ENCODE data around the gene SOAT1.
"Not testable (repeated sequence)": the region's sequence is repeated elsewhere in the genome, so short reads cannot be mapped to it uniquely, and the experiment has no call there.

The SOAT1 gene

DNA sequence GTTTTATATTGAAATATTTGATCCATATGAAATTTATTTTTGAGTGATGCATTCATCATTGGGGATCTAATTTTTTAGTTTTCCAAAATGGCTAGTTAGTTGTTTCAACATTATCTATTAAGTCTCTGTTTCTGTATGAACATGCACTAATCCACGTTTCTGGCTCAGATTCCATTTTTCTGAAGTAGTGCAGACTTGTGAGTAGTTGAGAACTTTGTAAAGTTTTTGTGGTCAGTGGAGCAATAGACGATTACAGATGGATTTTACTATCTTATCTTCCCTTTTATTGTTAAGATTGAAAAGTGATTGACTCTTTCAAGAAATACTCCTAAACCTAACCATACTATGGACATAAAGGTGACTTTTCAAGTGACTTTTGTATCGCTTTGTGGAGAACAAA is 16.7 kb downstream of the SOAT1 start:
- DNase-seq = no peak

DNA sequence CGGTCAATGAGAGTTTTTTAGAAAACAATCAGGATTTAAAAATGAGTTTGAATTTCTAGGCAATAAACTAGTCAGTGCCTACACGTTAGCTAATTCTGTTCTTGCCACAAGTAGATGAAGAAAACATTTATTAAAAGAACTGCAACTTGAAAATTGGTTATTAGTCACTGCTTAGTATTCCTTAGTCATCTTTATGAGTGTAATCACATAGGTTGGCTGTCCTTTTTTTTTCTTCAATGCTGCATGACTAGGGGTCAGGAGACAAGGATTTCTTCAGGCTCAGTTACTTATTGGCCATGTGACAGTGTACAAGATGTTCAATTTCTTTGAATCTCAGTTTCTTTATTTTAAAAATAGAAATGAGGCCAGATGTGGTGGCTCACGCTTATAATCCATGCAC is 17.1 kb downstream of the SOAT1 start:
- DNase-seq = no peak

DNA sequence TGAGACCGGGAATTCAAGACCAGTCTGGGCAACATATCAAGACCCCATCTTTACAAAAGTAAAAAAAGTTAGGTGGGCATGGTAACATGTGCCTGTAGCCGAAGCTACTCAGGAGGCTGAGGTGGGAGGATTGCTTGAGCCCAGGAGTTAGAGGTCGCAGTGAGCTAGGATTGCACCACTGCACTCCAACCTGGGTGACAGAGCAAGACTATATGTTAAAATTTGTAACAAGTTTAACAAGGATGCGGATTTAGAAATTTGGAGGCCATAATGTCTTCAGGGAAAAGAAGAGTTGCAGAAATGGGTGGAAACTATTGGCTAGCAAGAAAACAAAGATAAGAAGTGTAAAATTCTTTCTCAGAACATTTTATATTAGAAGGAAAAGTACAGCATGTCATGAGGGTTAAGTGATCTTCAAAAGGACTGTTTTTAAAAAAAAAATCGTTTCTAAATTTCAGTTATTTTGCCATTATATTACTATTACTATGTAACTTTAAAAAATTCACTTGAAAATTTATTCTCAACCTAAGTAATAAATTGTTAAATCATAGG is 17.6 kb downstream of the SOAT1 start:
- DNase-seq = no peak

DNA sequence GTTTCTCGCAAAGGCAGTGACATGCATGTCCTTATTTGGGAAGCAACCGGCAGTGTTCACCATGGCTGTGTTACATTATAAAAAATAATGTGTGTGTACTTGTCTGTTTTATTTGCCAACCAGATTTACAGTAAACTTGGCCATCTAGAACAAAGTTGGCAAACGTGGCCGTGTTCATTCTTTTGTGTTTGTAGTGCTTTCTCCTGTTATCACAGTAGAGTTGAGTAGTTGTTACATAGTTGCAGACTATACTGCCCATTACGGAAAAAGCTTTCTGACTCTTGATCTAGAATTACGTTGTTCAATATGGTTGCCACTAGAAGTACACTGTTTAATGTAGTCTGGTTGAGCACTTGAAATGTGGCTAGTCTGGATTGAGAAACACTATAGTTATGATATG is 19.4 kb downstream of the SOAT1 start:
- DNase-seq = no peak

DNA sequence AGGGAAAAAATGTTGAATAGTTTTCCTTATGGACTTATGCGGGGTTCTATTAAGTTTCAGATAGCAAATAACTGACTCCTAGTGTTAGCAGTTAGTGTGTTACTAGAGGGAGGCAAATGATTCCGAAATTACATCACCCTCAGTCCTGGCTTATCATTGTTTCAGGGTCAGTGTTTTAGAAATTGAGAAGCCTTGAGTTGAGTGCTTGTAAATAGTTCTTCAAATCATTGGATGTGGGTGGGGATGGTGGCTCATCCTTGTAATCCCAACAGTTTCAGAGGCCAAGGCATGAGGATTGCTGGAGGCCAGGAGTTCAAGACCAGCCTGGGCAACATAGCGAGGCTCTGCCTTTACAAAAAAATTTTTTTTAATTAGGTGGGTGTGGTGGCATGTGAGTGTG is 21.3 kb downstream of the SOAT1 start:
- DNase-seq = no peak

DNA sequence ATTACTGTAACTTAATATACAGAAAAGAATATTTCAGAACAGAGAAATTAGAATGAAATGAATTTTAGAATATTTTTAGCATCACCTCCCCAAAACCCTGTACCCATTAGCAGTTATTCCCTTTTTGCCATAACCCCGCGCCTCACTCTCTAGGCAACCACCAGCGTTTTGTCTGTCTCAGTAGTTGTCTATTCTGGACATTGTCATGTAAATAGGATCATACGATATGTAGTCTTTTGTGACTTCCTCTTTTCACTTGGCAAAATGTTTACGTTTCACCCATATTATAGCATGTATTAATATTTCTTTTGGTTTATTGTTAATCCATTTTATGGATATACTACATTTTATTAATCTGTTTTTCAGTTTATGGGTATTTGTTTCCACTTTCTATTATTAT is 24.9 kb downstream of the SOAT1 start:
- DNase-seq = no peak

DNA sequence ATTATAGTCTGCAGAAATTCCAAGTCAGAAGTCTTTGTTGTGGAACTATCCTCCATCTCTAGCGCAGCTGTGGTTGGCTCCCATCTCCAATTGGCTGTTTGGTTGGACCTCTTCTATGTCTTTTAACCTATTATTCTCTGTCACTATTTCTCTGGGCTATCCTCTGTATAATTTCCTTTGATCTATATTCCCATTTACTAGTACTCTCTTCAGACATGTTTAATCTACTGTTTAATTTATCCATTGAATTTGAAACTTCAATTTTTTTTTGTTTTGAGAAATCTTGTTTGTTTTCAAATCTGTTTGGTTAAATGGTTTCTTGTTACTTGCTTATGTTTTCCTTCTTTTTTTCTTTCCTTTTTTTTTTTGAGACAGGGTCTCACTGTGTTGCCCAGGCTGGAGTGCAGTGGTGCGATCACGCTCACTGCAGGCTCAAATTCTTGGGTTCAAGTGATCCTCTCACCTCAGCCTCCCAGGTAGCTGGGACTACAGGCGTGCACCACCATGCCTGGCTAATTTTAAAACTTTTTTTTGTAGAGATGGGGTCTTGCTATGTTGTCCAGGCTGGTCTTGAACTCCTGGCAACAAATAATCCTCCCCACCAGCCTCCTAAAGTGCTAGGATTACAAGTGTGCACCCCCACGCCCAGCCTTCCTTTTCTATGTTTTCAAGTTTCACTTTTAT is 28.1 kb downstream of the SOAT1 start:
- no peak for DNase-seq

DNA sequence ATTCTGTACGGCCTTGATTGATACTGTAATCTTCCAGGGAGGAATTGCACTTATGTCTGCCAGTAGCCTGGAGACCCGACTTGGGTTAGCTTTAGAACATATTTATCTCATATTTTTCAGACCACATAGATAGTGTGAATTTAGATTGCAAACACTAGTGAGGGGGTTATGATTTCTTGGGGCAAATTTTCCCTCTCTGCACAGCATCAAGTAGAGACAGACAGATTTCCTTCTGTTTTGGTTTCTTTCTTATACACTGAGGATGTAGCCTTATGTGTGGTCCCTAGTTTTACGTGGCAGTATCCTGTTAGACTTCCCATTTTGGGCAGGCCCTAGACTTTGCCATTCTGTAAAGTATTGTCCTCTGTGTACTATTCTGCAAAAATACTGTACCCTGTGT is 29.0 kb downstream of the SOAT1 start:
- no peak for DNase-seq

DNA sequence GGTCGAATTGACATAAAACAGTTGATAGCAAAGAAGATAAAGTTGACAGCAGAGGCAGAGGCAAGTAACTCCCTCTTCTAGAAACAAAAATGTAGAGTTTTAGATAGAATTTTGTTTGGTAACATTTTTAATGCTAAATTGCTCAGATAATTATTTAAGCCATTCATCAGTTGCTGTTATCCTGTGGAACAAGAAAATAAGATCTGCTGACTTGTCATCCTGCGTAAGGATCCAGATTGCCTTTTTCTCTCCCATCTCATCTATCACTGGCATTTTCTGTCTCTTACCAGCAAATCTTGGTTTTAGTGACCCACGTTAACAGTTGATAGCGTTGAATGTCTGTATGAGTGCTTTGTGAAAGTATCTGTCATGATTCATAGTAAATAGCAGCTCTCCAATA is 29.8 kb downstream of the SOAT1 start:
- no peak for DNase-seq

DNA sequence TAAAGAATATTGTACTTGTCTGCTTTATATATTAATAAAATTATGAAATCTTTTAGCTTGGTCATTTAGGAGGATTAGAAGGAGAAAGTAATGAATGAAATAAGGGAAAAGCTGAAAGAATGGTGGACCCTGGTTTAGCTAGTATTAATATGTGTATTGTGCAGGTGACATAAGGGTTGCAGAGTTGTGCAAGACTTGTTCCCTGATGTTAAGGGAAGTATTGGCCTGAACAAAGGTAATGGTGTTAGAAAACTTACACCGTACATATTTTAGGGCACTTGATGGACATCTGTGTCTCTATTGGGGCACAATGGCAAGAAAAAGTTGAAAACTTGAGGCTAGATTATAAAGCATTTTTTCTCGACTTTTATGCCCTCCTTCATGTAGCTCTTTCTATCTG is 32.2 kb downstream of the SOAT1 start:
- no peak for DNase-seq

DNA sequence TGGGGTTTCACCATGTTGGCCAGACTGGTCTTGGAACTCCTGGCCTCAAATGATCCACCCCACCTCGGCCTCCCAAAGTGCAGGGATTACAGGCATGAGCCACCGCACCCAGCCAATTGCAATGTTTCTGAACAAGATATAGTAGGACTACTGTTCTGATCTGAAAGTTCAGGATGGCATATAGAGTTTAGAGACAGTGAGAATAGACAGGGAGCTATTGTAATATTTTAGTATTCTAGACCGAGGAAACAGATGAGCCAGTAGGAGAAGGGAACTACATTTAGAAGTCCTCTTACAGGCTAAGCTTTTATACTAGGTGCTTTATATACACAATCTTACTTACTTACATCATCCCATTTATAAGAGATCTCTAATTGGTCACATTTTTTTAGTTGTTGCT is 33.1 kb downstream of the SOAT1 start:
- no peak for DNase-seq

DNA sequence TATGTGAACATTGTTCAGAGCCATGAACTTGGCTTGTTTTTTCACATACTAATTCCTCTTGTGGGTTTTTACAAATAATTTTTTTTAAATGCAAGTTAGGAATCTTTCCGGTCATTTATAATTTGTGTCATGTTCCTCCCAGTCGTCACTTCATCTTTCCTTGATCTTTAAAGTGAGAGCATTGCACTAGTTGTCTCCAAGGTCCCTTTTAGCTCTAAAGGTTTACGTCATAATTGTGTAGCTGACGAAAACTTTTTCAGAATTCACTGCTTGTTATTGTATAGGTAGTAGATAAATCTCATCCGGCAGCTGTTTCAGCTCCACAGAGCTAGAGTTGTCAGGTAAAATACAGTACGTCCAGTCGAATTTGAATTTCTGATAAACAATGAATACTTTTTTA is 33.6 kb downstream of the SOAT1 start:
- DNase-seq = no peak

DNA sequence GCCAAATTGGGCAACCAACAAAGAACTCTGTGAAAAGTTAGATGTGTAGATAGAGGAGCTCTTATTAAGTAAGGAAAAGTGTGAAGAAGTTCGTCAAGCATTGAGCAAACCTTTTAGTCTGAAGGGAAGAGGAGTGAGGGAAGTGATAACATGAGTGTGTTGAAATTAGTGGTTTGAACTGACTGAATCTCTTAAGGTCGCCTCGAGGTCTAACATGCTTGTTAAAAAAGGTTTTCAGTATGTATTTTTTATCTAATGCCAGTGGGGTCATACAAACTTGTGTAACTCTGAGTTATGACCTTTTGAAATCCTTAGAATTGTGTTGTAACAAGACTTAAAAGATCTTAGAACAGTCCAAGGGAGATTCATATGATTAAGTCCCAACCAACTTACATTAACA is 34.1 kb downstream of the SOAT1 start:
- no peak for DNase-seq

DNA sequence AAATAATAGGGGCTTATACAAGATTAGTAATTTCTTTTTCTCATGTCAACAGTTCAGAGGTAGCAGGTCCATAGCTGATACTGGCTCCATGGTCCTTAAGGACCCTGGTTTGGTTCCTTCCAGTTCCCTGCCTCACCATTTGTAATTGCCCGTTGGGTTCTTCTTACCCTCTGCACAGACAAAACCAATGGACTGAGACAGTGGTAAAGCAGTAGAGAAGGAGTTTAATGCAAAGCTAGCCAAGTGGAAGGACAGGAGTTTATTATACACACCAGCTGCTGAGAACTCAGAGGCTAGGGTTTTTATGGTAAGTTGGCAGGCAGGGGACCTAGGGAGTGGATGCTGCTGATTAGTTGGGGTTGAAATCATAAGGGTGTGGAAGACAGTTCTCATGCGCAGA is 36.3 kb downstream of the SOAT1 start:
- no peak for DNase-seq

DNA sequence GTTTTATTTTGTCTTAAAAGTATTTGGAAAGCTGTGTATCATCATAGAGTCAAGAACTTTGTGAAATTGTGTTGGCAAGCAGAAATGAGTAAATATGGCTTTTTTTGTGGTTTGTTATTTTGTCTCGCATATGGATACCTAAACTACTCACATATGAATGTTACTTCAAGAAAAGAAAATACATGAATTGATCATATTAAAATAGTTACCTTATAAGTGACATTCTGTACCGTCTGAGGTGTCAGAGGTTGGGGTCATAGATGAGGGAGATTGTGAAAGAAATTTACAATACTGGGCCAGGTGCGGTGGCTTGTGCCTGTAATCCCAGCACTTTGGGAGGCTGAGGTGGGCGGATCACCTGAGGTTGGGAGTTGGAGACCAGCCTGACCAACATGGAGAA is 40.8 kb downstream of the SOAT1 start:
- no peak for DNase-seq

DNA sequence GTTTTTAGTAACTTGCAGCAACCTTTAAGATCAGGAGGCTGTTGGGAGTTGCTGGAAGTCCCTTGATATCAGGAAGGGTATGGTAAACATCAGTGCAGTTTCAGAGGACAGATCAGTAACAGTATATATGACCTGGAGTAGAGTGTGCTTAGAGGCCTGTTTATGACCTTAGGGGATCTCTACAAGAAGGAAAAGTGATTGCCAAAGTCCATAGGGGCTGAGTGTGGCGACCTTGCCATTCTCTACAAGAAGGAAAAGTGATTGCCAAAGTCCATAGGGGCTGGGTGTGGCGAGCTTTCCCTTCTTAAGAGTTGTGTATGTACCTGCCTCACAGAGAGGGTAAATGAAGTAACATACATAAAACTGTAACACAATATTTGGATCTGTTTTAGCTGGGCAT is 43.7 kb downstream of the SOAT1 start:
- no peak for DNase-seq

DNA sequence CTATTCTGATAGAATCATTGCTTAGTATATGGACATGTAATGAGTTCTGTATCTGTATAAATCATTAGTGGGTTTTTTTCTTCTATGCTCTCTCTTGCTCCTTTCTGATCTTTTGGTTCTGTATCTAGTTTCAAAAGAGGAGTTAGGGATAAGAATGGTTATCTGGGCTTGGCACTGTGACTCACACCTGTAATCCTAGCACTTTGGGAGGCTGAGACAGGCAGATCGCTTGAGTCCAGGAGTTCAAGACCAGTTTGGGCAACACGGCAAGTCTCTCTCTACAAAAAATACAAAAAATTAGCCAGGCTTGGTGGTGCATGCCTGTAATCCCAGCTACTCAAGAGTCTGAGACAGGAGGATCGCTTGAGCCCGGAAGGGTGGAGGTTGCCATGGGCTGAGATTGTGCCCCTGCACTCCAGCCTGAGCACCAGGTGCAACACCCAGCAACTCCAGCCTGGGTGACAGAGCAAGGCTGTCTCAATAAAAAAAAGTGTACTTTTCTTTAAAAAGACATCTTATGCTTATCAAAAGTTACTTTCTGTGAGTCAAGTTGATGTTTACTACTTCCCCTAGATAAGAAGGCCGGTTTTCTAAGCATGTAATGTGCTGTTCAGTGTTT is 44.5 kb downstream of the SOAT1 start:
- DNase-seq = no peak

DNA sequence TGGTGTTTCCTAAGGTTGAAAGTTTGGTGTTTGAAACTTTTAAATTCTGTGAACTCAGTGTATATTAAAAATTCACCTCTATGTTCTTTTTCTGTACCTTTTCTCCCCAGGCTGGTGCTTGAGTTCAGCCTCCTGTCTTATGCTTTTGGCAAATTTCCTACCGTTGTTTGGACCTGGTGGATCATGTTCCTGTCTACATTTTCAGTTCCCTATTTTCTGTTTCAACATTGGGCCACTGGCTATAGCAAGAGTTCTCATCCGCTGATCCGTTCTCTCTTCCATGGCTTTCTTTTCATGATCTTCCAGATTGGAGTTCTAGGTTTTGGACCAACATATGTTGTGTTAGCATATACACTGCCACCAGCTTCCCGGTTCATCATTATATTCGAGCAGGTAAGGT is 47.3 kb downstream of the SOAT1 start:
- DNase-seq = no peak

DNA sequence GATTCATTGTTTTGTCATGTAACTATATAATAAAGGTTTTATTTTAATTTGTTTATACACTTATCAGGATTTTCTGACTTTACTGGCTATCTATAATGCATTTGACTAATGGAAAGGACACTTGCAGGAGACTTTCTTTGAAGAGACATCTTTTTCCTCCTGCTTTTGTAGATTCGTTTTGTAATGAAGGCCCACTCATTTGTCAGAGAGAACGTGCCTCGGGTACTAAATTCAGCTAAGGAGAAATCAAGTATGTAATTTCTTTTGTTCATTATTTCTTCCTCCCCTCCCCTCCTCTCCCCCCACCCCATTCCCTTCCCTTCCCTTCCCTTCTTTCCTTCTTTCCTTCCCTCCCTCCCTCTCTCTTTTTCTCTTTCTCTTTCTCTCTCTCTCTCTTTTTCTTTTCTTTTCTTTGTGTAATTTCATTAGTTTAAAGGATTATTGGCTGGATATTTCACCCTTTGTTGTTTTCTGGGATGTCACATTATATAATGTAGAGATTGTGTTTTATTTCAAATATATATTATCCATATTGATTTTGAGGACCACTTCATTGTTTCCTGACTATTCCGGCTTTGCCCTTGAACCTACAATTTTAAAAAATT is 48.4 kb downstream of the SOAT1 start:
- DNase-seq = no peak

DNA sequence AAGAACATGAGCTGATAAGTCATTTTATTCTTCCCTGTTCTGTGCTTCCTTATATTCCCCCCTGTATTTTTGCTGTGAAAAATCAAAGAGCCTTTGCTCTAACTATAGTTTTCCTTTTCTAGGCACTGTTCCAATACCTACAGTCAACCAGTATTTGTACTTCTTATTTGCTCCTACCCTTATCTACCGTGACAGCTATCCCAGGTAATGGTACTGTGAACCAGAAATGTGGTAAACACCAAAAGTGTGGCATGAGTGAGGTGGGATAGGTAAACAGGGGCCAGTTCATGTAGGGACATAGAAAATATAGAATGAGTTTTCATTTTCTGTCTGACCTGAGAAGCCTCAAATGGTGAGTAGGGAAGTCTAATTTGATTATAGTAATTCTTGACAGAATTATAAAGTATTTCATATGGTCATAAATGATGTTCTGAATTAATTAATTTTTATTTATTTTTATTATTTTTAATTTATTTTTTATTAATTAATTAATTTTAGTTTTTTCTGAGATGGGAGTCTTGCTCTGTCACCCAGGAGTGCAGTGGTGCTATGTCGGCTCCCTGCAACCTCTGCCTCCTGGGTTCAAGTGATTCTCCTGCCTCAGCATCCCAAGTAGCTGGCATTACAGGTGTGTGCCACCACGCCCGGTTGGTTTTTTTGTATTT is 49.3 kb downstream of the SOAT1 start:
- no peak for DNase-seq

DNA sequence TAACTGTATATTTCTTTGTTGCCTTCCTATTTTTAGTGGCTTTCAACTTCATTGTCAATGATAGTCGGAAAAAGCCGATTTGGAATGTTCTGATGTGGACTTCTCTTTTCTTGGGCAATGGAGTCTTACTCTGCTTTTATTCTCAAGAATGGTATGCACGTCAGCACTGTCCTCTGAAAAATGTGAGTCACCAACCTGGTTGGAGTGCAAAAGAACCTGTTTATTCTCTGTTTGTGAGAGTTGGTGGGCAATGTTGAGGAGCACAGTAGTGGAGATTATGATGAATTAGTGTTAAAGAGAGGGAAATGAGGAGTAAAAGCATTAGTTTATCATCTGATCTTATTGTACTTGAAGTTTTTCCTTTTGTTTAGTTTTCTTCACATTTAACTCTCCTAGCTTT is 57.7 kb downstream of the SOAT1 start:
- no peak for DNase-seq

DNA sequence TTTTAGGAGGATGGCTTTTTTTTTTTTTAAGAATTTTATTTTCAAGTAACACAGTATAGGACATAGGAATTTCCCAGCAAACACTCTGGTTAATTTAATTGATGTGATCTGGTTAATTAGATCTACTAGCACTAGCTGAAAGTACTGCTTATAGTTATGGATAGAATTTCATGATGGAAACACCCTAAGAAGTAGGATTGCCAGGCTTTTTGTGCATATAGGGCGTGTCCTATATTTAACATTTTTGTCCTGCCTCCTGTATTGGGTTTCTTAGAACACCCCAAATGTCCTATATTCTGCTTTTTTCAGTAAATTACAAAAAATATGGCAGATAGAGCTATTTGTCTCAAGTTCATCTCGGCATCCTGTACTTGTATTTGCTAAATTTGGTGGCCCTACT is 58.6 kb downstream of the SOAT1 start:
- DNase-seq = no peak

DNA sequence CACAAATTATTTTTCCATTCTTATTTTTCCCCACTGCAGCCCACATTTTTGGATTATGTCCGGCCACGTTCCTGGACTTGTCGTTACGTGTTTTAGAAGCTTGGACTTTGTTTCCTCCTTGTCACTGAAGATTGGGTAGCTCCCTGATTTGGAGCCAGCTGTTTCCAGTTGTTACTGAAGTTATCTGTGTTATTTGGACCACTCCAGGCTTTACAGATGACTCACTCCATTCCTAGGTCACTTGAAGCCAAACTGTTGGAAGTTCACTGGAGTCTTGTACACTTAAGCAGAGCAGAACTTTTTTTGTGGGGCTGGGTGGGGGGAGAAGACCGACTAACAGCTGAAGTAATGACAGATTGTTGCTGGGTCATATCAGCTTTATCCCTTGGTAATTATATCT is 59.9 kb downstream of the SOAT1 start:
- no peak for DNase-seq

DNA sequence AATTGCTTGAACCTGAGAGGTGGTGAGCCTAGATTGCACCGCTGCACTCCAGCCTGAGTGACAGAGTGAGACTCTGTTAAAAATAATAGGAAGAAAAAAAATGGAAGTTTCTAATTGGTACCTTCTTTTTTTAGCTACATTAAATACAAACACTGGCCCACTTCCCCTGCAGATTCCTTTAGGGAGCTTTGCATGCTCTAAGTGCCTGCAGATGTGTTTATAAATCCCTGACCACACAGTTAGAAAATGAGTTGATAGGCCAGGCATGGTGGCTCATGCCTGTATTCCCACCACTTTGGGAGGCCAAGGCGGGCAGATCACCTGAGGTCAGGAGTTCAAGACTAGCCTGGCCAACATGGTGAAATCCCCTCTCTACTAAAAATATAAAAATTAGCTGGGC is 68.0 kb downstream of the SOAT1 start:
- DNase-seq = not testable (repeated sequence)
